Measurements from ENCODE around the gene NELL2. TPM values are rescaled to one million over a fixed set of nuclear protein-coding genes. Genes with fewer than 3 reads are reported as not detected.

The NELL2 gene
- polyA plus RNA-seq, 2 donors, result 0.44 to 0.63 TPM

- no peak overlapping the region for H3K27ac ChIP-seq (ENCODE audit: low read depth in 2 of 2, low read length in 1 of 2)
- 72 to 77% methylated on average over 2 of the region's 2 CpGs for WGBS, 2 donors
- H3K4me1 ChIP-seq (ENCODE audit: control insufficient read depth in 2 of 2, insufficient read depth in 2 of 2, low read length in 1 of 2), result no peaks in the 10 kb centered on the region
- no peaks in the 10 kb centered on the region for H3K27me3 ChIP-seq (ENCODE audit: control insufficient read depth in 1 of 2, insufficient read depth in 2 of 2, low read length in 2 of 2)
- no peaks in the 10 kb centered on the region for H3K36me3 ChIP-seq (ENCODE audit: control insufficient read depth in 2 of 2, insufficient read depth in 2 of 2, low read length in 1 of 2)
- no peak overlapping the region for H3K4me3 ChIP-seq (ENCODE audit: low read depth in 1 of 2, low read length in 2 of 2)
- no peaks in the 10 kb centered on the region for H3K9me3 ChIP-seq (ENCODE audit: control insufficient read depth in 2 of 2, insufficient read depth in 1 of 2, low read depth in 1 of 2, low read length in 1 of 2)
These were observed 324.5 kb downstream of the NELL2 start for GRCh38 chr12:44551631-44552030.

DNA sequence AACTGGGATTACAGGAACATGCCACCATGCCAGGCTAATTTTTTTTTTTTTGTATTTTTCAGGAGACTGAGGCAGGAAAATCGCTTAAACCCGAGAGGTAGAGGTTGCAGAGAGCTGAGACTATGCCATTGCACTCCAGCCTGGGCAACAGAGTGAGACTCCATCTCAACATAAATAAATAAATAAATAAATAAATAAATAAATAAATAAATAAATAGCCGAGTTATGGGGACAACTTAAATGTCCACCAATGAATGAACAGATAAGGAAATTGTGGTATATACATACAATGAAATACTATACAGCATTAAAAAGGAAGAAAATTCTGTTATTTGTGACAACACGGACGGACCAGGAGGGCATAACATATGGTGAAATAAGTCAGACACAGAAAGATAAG, 325.7 kb downstream of the NELL2 start:
- WGBS, 2 donors, result 88 to 93% methylated on average over 5 of the region's 5 CpGs
- Histone ChIP-seq H3K36me3 (ENCODE audit: control insufficient read depth in 2 of 2, insufficient read depth in 2 of 2, low read length in 1 of 2) (no peaks in the 10 kb centered on the region), H3K27me3 (ENCODE audit: control insufficient read depth in 1 of 2, insufficient read depth in 2 of 2, low read length in 2 of 2) (no peaks in the 10 kb centered on the region), H3K9me3 (ENCODE audit: control insufficient read depth in 2 of 2, insufficient read depth in 1 of 2, low read depth in 1 of 2, low read length in 1 of 2) (no peaks in the 10 kb centered on the region), H3K4me1 (ENCODE audit: control insufficient read depth in 2 of 2, insufficient read depth in 2 of 2, low read length in 1 of 2) (no peaks in the 10 kb centered on the region), H3K27ac (ENCODE audit: low read depth in 2 of 2, low read length in 1 of 2) (no peak overlapping the region), H3K4me3 (ENCODE audit: low read depth in 1 of 2, low read length in 2 of 2) (no peak overlapping the region)

DNA sequence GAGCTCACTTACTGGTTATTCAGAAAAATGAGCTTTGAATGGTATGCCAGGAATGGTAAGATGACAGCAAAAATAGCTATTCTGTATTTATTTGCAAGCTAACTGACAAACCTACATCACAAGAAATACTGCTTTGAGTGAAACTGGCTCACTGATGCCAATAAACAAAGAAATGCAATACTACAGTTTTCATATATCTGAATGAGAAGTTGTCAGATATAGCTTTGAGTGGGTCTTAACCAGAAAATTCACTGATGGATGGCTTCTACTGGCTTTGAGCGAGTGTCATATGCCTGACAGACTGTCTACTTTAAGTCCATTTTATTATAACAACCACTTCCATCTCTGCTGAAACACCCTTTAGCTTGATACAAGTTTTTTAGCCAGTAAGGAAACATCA, 330.1 kb downstream of the NELL2 start:
- Histone ChIP-seq H3K4me3 (ENCODE audit: low read depth in 1 of 2, low read length in 2 of 2) (no peak overlapping the region), H3K9me3 (ENCODE audit: control insufficient read depth in 2 of 2, insufficient read depth in 1 of 2, low read depth in 1 of 2, low read length in 1 of 2) (no peaks in the 10 kb centered on the region), H3K4me1 (ENCODE audit: control insufficient read depth in 2 of 2, insufficient read depth in 2 of 2, low read length in 1 of 2) (no peaks in the 10 kb centered on the region), H3K27me3 (ENCODE audit: control insufficient read depth in 1 of 2, insufficient read depth in 2 of 2, low read length in 2 of 2) (no peaks in the 10 kb centered on the region), H3K27ac (ENCODE audit: low read depth in 2 of 2, low read length in 1 of 2) (no peak overlapping the region), H3K36me3 (ENCODE audit: control insufficient read depth in 2 of 2, insufficient read depth in 2 of 2, low read length in 1 of 2) (no peaks in the 10 kb centered on the region)
- 78 to 96% methylated on average over 1 of the region's 1 CpG for WGBS, 2 donors

DNA sequence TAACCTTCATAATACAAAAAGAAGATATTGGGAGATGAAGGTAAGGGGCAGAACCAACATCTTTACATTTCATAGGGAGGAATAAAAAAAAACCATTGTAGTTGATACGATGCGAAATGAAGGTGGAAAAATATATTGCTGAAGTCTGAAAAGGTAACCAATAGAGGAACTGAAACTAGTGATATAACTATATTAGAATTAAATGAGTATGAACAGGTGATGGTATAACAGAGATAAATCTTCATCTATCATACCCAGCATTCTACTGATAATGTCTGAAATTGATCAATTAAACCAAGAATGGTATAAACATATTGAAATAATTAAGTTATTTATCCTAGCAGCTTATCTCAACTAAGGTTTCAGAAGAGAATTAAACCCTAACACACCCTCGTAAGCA, 332.1 kb downstream of the NELL2 start:
- H3K4me1 ChIP-seq (ENCODE audit: control insufficient read depth in 2 of 2, insufficient read depth in 2 of 2, low read length in 1 of 2), result no peaks in the 10 kb centered on the region
- H3K4me3 ChIP-seq (ENCODE audit: low read depth in 1 of 2, low read length in 2 of 2), result no peak overlapping the region
- no peaks in the 10 kb centered on the region for H3K27me3 ChIP-seq (ENCODE audit: control insufficient read depth in 1 of 2, insufficient read depth in 2 of 2, low read length in 2 of 2)
- no peak overlapping the region for H3K27ac ChIP-seq (ENCODE audit: low read depth in 2 of 2, low read length in 1 of 2)
- H3K9me3 ChIP-seq (ENCODE audit: control insufficient read depth in 2 of 2, insufficient read depth in 1 of 2, low read depth in 1 of 2, low read length in 1 of 2), result no peaks in the 10 kb centered on the region
- 88 to 93% methylated on average over 3 of the region's 3 CpGs for WGBS, 2 donors
- H3K36me3 ChIP-seq (ENCODE audit: control insufficient read depth in 2 of 2, insufficient read depth in 2 of 2, low read length in 1 of 2), result no peaks in the 10 kb centered on the region

GRCh38 chr12:44542716-44543115, 333.4 kb downstream of the NELL2 start:
- Histone ChIP-seq H3K9me3 (ENCODE audit: control insufficient read depth in 2 of 2, insufficient read depth in 1 of 2, low read depth in 1 of 2, low read length in 1 of 2) (no peaks in the 10 kb centered on the region), H3K27me3 (ENCODE audit: control insufficient read depth in 1 of 2, insufficient read depth in 2 of 2, low read length in 2 of 2) (no peaks in the 10 kb centered on the region), H3K4me1 (ENCODE audit: control insufficient read depth in 2 of 2, insufficient read depth in 2 of 2, low read length in 1 of 2) (no peaks in the 10 kb centered on the region), H3K27ac (ENCODE audit: low read depth in 2 of 2, low read length in 1 of 2) (no peak overlapping the region), H3K4me3 (ENCODE audit: low read depth in 1 of 2, low read length in 2 of 2) (no peak overlapping the region), H3K36me3 (ENCODE audit: control insufficient read depth in 2 of 2, insufficient read depth in 2 of 2, low read length in 1 of 2) (no peaks in the 10 kb centered on the region)
- WGBS, 2 donors, result 42 to 57% methylated on average over 1 of the region's 1 CpG

GRCh38 chr12:44537354-44537753, 338.8 kb downstream of the NELL2 start:
- Histone ChIP-seq H3K27me3 (ENCODE audit: control insufficient read depth in 1 of 2, insufficient read depth in 2 of 2, low read length in 2 of 2) (no peaks in the 10 kb centered on the region), H3K4me1 (ENCODE audit: control insufficient read depth in 2 of 2, insufficient read depth in 2 of 2, low read length in 1 of 2) (no peaks in the 10 kb centered on the region), H3K27ac (ENCODE audit: low read depth in 2 of 2, low read length in 1 of 2) (no peak overlapping the region), H3K9me3 (ENCODE audit: control insufficient read depth in 2 of 2, insufficient read depth in 1 of 2, low read depth in 1 of 2, low read length in 1 of 2) (no peaks in the 10 kb centered on the region), H3K4me3 (ENCODE audit: low read depth in 1 of 2, low read length in 2 of 2) (no peak overlapping the region), H3K36me3 (ENCODE audit: control insufficient read depth in 2 of 2, insufficient read depth in 2 of 2, low read length in 1 of 2) (no peaks in the 10 kb centered on the region)

DNA sequence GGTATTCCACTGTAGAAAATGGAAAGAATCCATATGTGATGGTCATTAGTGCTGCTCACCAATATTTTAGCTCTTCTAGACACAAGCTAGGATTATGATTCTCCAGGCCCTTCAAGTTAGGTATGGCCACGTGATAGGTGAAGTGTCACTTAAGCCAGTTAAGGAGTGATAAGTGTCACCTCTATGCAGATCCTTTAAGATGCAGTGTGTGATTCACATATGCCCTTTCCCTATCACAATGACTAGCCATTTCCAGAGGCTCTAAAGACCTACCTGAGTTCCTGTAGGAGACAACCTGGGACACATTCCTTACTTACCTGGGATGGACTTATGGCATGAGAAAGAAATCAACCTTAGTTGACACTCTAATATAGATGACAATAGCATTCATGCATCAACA, 343.2 kb downstream of the NELL2 start:
- 70 to 73% methylated on average over 1 of the region's 1 CpG for WGBS, 2 donors
- H3K4me1 ChIP-seq (ENCODE audit: control insufficient read depth in 2 of 2, insufficient read depth in 2 of 2, low read length in 1 of 2), result no peaks in the 10 kb centered on the region
- H3K36me3 ChIP-seq (ENCODE audit: control insufficient read depth in 2 of 2, insufficient read depth in 2 of 2, low read length in 1 of 2), result no peaks in the 10 kb centered on the region
- no peaks in the 10 kb centered on the region for H3K27me3 ChIP-seq (ENCODE audit: control insufficient read depth in 1 of 2, insufficient read depth in 2 of 2, low read length in 2 of 2)
- no peak overlapping the region for H3K27ac ChIP-seq (ENCODE audit: low read depth in 2 of 2, low read length in 1 of 2)
- H3K4me3 ChIP-seq (ENCODE audit: low read depth in 1 of 2, low read length in 2 of 2), result no peak overlapping the region
- no peaks in the 10 kb centered on the region for H3K9me3 ChIP-seq (ENCODE audit: control insufficient read depth in 2 of 2, insufficient read depth in 1 of 2, low read depth in 1 of 2, low read length in 1 of 2)

DNA sequence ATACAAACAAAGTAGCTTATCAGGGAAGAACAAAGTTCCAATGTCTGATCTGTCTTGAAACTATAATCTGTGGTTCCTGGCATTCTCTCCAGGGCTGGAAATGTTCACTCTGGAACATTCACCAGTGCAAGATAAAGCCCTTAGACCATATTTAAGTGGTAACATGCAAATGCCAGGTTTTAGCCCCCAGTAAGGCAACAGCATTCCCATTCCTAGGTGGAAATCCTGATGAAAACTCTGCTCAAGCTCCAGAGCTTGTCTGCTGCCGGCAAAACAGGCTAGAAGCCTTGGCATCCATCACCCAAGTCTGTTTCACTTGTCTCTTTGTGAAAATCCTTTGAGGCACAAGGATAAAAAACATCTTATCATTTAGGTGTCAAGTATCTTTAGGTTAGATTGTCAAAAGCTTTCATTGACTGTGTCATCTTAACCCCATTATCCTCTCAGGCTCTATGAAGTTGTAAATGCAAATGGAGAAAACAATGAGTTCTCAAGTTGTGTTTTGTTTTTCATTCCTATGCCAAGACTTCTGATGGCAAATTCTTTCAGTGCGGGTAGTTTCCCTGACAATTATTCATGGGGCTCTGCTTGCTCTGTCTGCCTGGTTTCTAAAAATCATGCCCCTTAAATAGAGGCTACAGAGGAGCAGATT, 344.7 kb downstream of the NELL2 start:
- Histone ChIP-seq H3K9me3 (ENCODE audit: control insufficient read depth in 2 of 2, insufficient read depth in 1 of 2, low read depth in 1 of 2, low read length in 1 of 2) (no peaks in the 10 kb centered on the region), H3K4me1 (ENCODE audit: control insufficient read depth in 2 of 2, insufficient read depth in 2 of 2, low read length in 1 of 2) (no peaks in the 10 kb centered on the region), H3K36me3 (ENCODE audit: control insufficient read depth in 2 of 2, insufficient read depth in 2 of 2, low read length in 1 of 2) (no peaks in the 10 kb centered on the region), H3K27ac (ENCODE audit: low read depth in 2 of 2, low read length in 1 of 2) (no peak overlapping the region), H3K27me3 (ENCODE audit: control insufficient read depth in 1 of 2, insufficient read depth in 2 of 2, low read length in 2 of 2) (no peaks in the 10 kb centered on the region), H3K4me3 (ENCODE audit: low read depth in 1 of 2, low read length in 2 of 2) (no peak overlapping the region)
- 57 to 62% methylated on average over 2 of the region's 2 CpGs for WGBS, 2 donors

DNA sequence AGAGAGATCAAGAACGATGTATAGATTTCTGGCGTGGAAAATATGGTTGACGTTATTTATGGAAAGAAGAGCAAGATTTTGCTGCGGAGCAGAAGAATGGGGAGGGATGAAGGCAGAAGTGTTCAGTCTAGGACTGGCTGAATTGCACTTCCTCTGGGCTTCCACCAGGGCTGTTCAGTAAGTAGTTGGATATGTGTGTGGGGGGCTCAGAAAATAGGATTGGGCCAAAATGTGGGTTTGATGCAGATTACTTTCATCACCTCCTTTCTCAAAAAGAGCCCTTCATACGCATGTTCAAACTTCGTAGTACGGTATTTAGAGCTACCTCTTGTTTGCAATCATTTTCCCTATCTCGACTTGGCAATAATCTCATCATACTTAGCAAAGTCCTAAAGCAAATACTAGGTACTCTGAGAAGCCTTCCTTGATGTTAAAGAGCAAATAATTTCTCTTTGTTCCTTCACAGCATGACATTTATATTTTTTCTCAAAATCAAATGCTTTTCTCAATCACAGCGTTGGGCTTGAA, 349.4 kb downstream of the NELL2 start:
- WGBS, 2 donors, result 90 to 92% methylated on average over 9 of the region's 9 CpGs
- no peaks in the 10 kb centered on the region for H3K27me3 ChIP-seq (ENCODE audit: control insufficient read depth in 1 of 2, insufficient read depth in 2 of 2, low read length in 2 of 2)
- H3K27ac ChIP-seq (ENCODE audit: low read depth in 2 of 2, low read length in 1 of 2), result no peak overlapping the region
- H3K4me1 ChIP-seq (ENCODE audit: control insufficient read depth in 2 of 2, insufficient read depth in 2 of 2, low read length in 1 of 2), result no peaks in the 10 kb centered on the region
- no peaks in the 10 kb centered on the region for H3K9me3 ChIP-seq (ENCODE audit: control insufficient read depth in 2 of 2, insufficient read depth in 1 of 2, low read depth in 1 of 2, low read length in 1 of 2)
- no peak overlapping the region for H3K4me3 ChIP-seq (ENCODE audit: low read depth in 1 of 2, low read length in 2 of 2)
- H3K36me3 ChIP-seq (ENCODE audit: control insufficient read depth in 2 of 2, insufficient read depth in 2 of 2, low read length in 1 of 2), result no peaks in the 10 kb centered on the region
